GM23338 (cell line): ENCODE data around the gene SEMA4A.

Experiments
- POLR2AphosphoS5 ChIP-seq: IDR thresholded peaks from 2 replicates; pipeline ENCODE4 v1.6.1; 2016; ENCODE audit warnings: antibody characterized with exemption, low read depth
- TF ChIP-seq, protein P1 (sequence below), 2 experiments: fragments of 200-600 bp in 1 of 2; sonication (generic) in 1 of 2; conservative IDR thresholded peaks; 2 replicates each; pipeline versions ENCODE4 v1.5.1 to v1.6.1; 2016 to 2017; ENCODE audit warnings: antibody characterized with exemption in 2 of 2, low read depth in 2 of 2, mild to moderate bottlenecking in 2 of 2, moderate library complexity in 1 of 2

DNA sequence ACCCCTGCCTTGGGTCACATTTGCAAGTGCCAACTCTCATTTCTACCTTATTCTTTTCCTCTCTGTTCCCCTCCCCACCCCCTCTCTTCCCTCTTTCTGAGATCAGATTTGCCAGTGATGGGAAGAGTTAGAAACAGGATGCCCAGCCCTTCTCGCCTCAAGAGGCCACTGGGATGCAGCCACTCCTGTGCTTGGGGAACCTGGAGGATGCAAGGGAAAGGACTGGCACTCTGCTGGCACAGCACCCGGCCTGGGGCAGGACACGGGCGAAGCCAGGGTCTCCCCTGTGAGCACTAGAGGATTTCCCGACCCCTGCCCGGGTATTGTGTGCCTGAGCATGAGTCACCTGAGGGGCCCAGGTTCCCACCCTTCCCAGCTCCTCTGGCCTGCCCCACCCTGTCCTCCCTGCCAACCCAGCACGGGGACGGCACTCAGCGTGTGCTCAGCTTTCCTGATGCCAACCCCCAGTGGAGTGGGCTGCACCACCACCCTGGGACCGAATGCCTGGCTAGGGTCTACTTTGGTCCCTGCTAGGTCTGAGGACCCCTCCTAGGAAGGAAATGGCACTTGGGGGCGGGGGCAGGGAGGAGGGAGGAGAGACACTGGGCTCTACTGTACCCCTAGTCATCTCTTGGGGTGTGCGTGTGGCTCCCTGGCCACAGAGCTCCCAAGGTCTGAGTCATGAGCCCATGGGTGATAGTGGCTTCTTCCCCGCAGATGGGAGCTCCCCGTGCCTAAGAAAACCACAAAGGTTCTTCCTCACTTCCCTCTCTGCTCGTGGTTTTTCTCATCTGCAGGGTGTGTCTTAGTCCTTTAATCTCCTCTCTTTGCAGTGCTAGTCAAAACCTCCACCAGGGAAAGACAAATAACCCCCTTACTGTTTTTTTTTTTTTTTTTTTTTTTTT is 26.5 kb upstream of the SEMA4A start:
- no peak for TF ChIP-seq POLR2AphosphoS5
- TF ChIP-seq, protein P1, sequence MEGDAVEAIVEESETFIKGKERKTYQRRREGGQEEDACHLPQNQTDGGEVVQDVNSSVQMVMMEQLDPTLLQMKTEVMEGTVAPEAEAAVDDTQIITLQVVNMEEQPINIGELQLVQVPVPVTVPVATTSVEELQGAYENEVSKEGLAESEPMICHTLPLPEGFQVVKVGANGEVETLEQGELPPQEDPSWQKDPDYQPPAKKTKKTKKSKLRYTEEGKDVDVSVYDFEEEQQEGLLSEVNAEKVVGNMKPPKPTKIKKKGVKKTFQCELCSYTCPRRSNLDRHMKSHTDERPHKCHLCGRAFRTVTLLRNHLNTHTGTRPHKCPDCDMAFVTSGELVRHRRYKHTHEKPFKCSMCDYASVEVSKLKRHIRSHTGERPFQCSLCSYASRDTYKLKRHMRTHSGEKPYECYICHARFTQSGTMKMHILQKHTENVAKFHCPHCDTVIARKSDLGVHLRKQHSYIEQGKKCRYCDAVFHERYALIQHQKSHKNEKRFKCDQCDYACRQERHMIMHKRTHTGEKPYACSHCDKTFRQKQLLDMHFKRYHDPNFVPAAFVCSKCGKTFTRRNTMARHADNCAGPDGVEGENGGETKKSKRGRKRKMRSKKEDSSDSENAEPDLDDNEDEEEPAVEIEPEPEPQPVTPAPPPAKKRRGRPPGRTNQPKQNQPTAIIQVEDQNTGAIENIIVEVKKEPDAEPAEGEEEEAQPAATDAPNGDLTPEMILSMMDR (conservative IDR thresholded peaks at IDR 0.05; ENCODE audit: low read depth in 2 of 2), result no peak
